Activated T-cell treated with anti-CD3 and anti-CD28 coated beads for 4 hours (primary cell): ENCODE measurements around the gene PDCD11.

Source experiments
- DNase-seq: peaks from one replicate; pipeline ENCODE4 v3.0.0-alpha.2; 2020

PDCD11 gene

DNA sequence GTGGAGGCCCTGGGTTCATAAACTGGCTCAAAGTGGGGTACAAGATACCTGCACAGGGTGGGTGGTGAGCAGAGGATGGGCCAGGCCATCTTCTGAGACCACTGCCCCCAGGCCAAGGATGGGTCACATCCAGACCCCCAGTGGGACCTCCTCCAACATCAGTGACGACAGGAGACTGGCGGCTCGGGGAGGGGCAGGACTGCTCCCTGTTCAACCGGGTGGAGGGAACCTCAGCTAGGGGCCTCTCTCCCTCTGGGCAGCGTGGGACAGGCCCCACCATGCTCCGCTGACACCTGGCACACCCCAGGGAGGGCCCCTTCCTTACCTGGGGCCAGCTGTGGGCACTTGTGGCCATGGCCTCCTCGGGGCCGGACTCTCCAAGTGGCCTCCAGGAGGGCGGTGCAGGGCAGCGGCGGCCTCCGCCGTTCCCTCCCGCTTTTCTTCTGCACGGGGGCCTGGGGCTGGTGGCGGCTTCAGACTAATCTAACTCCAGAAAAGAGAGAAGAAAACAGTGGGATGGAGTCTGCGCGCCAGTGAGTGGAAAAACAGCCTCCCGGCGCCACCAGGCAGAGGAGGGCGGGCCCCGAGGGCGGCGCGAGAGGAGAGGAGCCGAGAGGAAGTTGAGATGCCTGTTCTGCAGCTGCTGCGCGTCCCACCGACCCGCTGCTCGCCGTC lies 55.5 kb downstream of the PDCD11 start, which contains the start of gene CALHM2:
Gene CALHM2 (minus strand): TSS at position 540 of the 675 bp plus-strand sequence. CDS start 2,429 bp downstream, outside the sequence.
- DNase-seq = peak; percentile 48

- no peak for DNase-seq
Measured at GRCh38 chr10:103452506-103453230, 56.2 kb downstream of the PDCD11 start.

DNA sequence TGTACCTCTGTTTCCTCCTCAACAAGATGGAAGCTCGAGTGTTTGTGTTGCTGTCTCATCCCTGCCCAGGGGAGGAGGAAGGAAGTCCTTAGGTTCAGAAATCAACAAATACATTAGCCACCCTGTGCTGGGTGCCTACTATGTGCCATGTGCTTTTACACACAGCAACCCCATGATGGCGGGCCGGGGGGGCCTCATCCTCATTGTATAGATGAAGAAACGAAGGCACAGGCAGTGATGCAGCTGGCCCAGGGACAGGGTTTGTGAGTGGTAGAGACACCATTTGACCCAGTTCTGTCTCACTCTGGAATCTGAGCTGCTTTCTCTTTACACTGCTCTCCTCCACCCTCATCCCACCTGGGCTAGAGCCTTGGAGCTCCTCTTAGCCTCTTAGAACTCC lies 57.6 kb downstream of the PDCD11 start:
- no peak for DNase-seq

GRCh38 chr10:103455235-103455634 lies 58.8 kb downstream of the PDCD11 start:
- DNase-seq = no peak

GRCh38 chr10:103456074-103456660 lies 59.7 kb downstream of the PDCD11 start:
- no peak for DNase-seq

DNA sequence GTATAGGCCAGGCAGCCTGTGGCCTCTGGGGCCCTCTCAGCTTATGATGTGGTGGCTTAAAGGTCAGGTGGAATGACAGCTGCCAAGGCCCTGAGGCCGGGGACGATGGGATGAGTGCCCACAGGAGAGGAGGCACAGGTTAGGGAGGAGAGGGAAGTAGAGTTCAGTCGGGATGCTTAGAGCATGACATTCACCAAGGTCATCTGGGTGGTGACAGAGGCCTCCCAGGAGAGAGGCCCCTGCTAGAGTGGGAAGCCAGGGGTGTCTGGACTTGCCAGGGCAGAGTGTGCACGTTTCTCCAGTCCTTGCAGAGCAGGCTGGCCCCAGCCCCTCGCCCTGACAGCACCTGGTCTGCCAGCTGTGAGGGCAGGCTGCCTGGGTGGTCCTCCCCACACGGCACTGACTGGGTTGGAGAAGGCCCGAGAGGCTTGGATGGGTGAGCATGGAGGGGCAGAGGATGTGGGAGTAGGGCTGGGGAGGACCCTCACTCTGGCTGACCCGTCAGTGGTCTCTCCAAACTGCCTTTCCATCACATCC lies 60.8 kb downstream of the PDCD11 start:
- no peak for DNase-seq

DNA sequence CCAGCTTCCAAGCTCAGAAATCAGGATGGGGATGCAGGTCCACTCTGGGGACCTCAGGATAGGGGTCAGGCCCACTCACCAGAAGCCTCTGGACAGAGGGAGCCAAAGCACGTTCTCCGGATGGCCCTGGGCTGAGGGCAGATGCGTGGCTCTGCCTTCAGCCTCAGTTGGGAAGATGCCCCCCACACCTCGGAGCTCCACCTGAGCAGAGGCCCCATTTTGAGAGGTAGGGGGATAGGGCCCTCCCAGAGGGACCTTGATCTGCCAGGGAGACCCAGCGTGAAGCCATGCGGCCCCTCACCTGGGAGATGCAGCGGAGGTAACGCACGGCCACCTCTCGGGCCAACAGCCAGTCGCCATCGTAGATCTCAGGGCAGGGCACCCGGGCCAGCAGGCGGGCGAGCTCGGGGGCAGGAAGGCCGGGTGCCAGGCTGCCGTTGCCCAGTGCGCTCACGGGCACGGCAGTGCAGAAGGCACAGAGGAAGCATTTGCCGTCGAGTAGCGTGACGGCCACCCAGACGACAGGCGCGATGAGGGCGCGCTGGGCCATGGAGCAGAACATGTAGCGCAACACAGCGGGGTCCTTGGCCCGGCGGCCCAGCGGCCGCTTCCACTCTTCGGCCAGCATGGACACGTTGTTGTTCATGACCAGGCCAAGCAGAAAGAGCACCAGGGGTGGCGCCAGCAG lies 61.6 kb downstream of the PDCD11 start:
- DNase-seq = no peak

DNA sequence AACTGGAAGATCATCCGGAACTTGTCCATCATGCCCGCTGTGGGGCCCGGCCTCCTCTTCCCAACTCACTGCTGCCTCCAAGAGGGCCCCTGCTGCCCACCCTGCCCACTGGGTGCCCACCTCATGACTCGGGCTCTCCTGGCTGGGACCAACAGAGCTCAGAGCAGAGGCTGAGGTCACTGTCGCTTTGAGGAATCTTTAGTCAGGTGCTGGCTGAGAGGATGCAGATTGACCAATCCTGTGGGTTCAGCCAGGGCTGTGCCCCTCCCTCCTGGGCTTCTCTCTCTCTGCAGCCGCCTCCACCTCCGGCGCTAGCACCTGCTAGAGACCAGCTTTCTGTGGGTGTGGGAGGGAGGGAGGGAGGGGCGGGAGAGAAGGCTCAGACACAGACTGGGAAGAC lies 62.3 kb downstream of the PDCD11 start, which contains the start of gene CALHM1:
Gene CALHM1 (minus strand): TSS at position 181 of the 400 bp plus-strand sequence. CDS start 149 bp downstream, at position 32.
- no peak for DNase-seq

GRCh38 chr10:103459615-103460014 lies 63.2 kb downstream of the PDCD11 start:
- DNase-seq = no peak

GRCh38 chr10:103463499-103463898 lies 67.1 kb downstream of the PDCD11 start:
- DNase-seq = no peak

DNA sequence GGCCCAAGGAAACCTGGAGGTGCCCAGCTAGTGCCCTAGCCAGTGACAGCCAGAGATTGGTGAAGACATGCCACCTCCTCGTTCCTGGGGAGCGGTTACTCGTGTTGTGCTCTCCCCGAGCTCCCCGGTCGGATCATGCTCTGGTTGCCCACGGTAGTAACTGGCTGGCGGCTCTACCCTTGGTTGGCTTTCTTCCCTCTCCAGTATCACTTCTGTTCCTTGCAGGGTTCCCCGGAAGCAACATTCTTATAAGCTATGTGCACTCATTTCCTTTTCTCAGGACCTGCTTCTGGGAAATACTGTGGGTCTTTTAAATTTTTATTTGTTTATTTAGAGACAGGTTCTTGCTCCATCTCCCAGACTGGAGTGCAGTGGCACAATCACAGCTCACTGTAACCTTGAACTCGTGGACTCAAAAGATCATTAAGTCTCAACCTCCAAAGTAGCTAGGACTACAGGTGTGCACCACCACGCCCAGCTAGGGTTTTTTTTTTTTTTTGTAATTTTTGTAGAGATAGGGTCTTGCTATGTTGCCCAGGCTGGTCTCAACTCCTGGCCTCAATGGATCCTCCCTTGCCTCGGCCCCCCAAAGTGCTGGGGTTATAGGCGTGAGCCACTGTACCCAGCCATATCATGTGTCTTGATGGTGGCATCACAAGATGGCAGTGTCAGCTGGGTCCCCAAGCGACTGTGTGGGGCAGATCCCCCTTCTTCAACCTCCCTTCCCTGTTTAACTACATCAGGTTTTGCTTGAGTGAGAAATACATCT lies 69.2 kb downstream of the PDCD11 start:
- DNase-seq = no peak

DNA sequence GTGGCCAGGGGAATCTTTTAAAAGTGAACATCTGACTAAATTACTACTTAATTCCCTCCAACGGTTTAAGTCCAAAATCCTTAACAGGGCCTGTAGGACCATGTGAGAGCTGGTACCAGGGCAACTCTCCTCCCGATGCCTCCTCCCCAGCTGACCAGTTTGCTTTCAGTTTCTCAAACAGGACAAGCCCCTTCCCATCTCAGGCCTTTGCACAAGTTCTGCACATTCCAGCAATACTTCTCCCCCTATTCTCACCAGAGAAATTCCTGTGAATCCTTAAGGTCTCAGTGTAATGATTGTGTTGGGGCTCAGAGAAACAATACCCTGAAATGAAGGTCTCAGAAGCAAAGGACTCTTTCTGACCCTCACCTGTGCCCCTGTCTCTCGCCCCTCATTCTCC lies 70.3 kb downstream of the PDCD11 start:
- no peak for DNase-seq

DNA sequence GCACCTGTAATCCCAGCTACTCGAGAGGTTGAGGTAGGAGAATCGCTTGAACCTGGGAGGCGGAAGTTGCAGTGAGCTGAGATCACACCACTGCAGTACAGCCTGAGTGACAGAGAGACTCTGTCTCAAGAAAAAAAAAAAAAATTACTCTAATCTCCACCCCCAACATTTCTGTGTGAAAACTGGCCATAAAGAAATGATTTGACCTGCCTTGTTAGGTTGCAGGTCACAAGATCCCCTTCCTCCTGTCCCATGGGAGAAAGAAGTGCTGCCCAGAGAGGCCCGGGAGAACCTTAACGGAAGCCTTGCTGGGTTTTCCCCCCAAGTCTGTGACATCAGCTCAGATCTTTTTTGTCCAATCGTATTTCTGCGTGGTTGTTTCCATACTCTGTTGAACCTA lies 71.0 kb downstream of the PDCD11 start:
- DNase-seq = no peak

GRCh38 chr10:103469201-103469600 lies 72.8 kb downstream of the PDCD11 start:
- no peak for DNase-seq

DNA sequence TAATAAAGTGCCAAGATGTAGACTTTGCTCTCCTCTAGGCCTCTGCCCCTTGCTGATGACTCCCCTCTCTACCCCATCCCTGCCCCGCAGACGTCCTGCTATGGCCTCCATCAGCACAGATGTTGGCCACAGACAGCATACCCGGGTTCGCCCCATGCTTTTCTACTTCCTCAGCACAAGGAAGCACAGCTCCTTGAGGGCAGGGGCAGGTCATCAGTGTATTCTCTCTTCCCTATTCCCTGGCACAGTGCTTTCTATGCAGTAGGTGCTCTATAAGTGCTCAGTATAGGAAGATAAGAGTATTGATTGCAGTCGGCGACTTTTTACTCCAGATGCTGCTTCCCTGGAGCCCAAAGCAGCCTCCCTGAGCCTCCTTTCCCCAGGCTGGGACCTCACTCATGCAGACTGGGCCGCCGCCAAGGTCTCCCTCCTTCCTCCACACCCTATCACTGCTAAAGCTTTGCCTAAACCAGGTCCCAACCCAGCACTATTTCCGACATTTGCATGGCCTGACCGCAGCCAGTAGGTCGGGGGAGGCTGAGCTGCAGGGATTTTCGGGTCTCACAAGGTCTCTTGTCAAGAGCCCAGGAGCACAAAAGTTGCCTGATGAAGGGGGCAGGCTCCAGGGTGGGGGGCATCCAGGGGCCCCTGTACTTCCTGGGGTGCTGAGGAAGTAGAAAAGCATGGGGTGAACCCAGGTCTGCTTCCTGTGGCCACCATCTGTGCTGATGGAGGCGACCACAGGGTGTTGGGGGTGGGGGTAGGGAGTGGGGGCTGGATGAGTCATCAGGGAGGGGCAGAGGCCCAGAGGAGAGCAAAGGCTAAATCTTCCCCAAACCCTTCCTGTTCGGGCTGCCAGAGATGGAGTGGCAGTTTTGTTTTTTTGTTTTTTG lies 74.6 kb downstream of the PDCD11 start:
- peak; percentile 49 for DNase-seq

DNA sequence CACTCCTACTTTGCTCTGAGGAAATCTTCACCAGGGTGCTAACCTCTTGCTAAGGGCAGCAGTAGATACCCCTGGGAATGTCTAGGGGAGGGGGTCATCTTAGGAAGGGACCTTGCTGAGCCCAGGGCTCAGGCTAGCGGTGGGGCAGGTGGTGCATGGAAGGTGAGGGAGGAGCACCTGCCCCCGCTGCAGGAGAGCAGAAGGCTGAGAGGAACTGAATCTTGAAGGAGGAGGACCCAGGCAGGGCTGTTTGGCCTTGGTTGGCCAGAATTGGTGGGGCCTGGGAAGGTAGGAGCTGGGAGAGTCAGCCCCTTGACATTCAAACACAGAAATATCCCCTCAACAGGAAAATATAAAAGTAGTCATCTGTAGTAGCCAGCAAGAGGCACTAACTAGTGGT lies 75.6 kb downstream of the PDCD11 start:
- no peak for DNase-seq

DNA sequence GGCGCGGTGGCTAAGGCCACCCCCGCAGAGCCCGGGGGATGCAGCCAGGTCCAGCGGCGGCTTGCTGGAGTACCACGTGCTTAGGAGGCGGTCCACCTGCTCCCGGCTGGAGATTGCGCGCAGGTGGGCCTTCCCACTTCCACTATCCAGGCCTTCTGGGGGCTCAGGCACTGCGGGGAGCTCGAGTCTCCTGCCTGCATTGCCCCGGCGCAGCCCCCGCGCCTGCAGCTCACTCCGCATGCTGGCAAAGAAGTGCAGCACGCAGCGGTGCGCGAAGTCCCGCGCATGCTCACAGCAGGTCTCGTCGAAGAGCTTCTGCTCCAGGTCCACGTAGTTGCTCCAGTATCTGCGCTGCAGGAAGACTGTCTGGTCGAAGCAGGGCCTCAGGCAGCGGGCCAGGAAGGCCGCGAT lies 76.8 kb downstream of the PDCD11 start:
- no peak for DNase-seq

DNA sequence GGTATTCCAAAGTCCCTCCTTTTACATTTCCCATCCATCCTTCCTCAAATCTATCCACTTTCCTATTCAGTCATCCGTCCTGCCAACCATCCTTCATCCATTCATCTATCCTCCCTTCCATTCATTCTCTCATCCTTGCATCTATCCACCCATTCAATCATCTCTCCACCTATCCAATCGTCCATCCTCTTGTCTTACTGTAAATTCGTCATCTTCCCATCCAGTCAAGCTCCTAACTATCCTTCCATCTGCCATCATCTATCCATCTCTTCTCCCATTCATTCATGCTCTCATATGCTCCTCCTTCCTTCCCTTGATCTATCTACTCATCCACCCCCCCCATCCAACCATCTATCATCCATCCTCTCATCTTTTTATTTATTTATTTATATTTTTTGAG lies 77.7 kb downstream of the PDCD11 start:
- no peak for DNase-seq

- no peak for DNase-seq
Measured at GRCh38 chr10:103475437-103475836, 79.0 kb downstream of the PDCD11 start.

DNA sequence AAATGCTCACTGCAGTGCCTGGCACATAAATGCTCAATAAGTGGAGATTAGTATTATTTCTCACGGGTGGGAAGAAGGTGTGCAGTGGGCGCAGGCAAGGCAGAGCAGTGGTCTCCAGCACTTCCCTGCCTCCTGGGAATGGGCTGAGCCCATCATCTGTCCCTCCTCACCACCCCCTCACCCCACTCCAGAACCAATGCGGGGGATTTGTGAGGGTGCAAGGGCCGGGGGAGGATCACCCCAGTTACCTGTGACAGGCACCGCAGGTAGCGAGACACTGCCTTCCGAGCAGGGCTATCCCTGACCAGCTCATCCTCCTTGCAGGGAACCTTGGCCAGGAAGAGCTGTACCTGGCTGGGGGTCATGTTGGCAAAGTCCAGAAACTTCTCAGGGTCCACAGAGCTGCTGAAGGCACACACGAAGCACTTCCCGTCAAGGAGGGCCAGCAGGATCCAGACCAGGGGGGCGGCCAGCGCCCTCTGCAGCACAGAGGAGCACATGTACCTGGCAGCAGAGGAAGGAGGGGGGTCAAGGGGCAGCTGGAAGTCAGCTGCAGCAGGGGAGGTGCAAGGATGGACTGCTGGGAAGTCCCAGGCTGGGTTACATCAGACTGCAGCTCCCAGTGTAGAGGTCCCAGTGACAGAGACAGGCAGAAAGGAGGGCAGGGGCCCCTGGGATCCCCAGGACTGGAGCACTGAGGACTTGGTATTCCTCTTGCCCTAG lies 79.8 kb downstream of the PDCD11 start:
- no peak for DNase-seq

GRCh38 chr10:103478671-103479070 lies 82.2 kb downstream of the PDCD11 start:
- DNase-seq = no peak
